ENCODE data around the gene RPS4Y1.
A peak's percentile ranks its signal among the peaks of the same experiment; 100 is the strongest.

Gene RPS4Y1

DNA sequence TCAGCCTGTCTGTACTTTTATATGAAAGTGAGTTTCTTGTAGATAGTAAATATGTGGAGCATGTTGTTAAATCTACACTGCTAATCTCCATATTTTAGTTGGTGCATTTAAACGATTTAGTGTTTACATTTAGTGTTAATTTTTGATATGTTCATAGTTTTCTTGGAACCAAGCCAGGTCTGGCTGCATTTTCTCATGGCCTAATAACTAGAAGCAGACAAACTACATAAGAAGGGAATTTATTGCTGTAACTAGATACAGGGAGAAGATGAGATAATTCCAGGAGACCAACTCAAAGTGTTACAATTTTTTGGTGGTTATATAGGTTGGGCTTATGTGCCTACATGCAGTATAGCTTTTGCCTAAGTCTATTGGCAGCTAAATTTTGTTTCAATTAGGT, 32.8 kb downstream of the RPS4Y1 start:
- no peak for DNase-seq (ENCODE audit: low read depth)
- no peak overlapping the region for H3K4me3 ChIP-seq (ENCODE audit: low read length)
- TF ChIP-seq, protein P1, sequence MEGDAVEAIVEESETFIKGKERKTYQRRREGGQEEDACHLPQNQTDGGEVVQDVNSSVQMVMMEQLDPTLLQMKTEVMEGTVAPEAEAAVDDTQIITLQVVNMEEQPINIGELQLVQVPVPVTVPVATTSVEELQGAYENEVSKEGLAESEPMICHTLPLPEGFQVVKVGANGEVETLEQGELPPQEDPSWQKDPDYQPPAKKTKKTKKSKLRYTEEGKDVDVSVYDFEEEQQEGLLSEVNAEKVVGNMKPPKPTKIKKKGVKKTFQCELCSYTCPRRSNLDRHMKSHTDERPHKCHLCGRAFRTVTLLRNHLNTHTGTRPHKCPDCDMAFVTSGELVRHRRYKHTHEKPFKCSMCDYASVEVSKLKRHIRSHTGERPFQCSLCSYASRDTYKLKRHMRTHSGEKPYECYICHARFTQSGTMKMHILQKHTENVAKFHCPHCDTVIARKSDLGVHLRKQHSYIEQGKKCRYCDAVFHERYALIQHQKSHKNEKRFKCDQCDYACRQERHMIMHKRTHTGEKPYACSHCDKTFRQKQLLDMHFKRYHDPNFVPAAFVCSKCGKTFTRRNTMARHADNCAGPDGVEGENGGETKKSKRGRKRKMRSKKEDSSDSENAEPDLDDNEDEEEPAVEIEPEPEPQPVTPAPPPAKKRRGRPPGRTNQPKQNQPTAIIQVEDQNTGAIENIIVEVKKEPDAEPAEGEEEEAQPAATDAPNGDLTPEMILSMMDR (conservative IDR thresholded peaks at IDR 0.05; ENCODE audit: low read length), result no peak

DNA sequence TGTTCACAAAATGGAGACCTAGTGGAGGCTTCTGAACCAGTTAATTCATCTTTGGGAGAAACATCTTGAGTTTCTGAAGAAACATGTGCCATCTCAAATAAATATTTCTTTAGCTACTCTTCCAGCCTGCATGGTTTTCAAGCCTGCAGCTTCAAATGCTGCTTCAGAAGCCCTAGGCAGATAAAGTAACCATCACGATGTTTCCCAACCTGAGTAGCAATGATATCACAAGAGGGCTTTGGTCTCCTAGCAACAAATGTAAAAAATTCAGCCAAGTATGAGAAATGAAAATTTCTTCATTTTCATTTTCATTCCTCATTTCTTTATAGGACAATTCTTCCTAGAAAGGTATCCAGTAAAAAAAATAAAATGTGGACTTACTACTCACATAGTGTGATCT, 42.2 kb downstream of the RPS4Y1 start:
- peak; percentile 31 for DNase-seq (ENCODE audit: low read depth)
- TF ChIP-seq, protein P1 (conservative IDR thresholded peaks at IDR 0.05; ENCODE audit: low read length), result no peak

GRCh38 chrY:2885880-2886279, 44.5 kb downstream of the RPS4Y1 start:
- TF ChIP-seq, protein P1 (conservative IDR thresholded peaks at IDR 0.05; ENCODE audit: low read length), result no peak
- no peak for DNase-seq (ENCODE audit: low read depth)

More for the DNA sequence above, 42.2 kb downstream of the RPS4Y1 start:
- H3K4me3 ChIP-seq (ENCODE audit: low read length), result no peak overlapping the region

DNA sequence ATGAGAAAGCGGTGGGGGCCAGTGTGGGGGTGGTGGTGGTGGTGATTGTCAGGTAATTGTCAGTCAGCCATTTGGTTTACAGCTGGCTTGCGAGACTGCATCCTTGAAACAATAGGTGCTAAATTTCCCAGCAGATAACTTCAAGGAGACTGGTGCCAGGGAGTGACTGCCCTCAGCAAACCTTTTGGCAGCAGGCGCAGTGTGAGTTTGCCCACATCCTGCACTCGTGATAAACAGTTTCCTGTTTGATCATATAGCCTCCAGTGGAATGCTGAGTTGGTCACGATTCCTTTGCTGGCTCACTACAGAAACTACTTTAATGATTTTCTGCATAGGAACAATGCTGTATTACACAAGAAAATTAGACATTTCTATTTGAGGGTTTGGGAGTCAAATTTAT, 46.0 kb downstream of the RPS4Y1 start:
- H3K4me3 ChIP-seq (ENCODE audit: low read length), result no peak overlapping the region
- DNase-seq (ENCODE audit: low read depth), result peak; percentile 88
- TF ChIP-seq, protein P1 (conservative IDR thresholded peaks at IDR 0.05; ENCODE audit: low read length), result no peak

More at GRCh38 chrY:2885880-2886279, 44.5 kb downstream of the RPS4Y1 start:
- H3K4me3 ChIP-seq (ENCODE audit: low read length), result no peak overlapping the region

GRCh38 chrY:2887955-2888354, 46.6 kb downstream of the RPS4Y1 start:
- TF ChIP-seq, protein P1 (conservative IDR thresholded peaks at IDR 0.05; ENCODE audit: low read length), result no peak
- H3K4me3 ChIP-seq (ENCODE audit: low read length), result no peak overlapping the region
- DNase-seq (ENCODE audit: low read depth), result peak; percentile 59

GRCh38 chrY:2893471-2893870, 52.1 kb downstream of the RPS4Y1 start:
- TF ChIP-seq, protein P1 (conservative IDR thresholded peaks at IDR 0.05; ENCODE audit: low read length), result no peak
- H3K4me3 ChIP-seq (ENCODE audit: low read length), result no peak overlapping the region
- no peak for DNase-seq (ENCODE audit: low read depth)

- no peak overlapping the region for H3K4me3 ChIP-seq (ENCODE audit: low read length)
- TF ChIP-seq, protein P1 (conservative IDR thresholded peaks at IDR 0.05; ENCODE audit: low read length), result no peak
- no peak for DNase-seq (ENCODE audit: low read depth)
Observed at GRCh38 chrY:2896050-2896449, 54.6 kb downstream of the RPS4Y1 start.
